ENCODE data around the gene ROBO4. TPM values are rescaled to one million over a fixed set of nuclear protein-coding genes. Genes with fewer than 3 reads are reported as not detected.
A peak's percentile ranks its signal among the peaks of the same experiment; 100 is the strongest.

ROBO4 gene
- total RNA-seq, 4 donors from 2014 or later, result 3.7 to 20.6 (median 5.4) TPM

- Histone ChIP-seq H3K36me3 (no peaks in the 10 kb centered on the region), H3K4me3 (no peak overlapping the region), H3K27me3 (no peaks in the 10 kb centered on the region), H3K9me3 (no peaks in the 10 kb centered on the region), H3K27ac (no peak overlapping the region), H3K4me1 (peaks cover 0 to 9% (median 3%) of the 10 kb centered on the region in 4 donors)
- no peak for TF ChIP-seq CTCF (IDR thresholded peaks at IDR 0.05)
- TF ChIP-seq POLR2A (IDR thresholded peaks at IDR 0.05), result no peak
- DNase-seq, result no peak
These were observed 25.2 kb upstream of the ROBO4 start for GRCh38 chr11:124922831-124923230.

- H3K4me3 ChIP-seq, result peak overlapping the region; percentile 31 to 50 (median 45)
- H3K4me1 ChIP-seq, result peaks cover 0 to 9% (median 3%) of the 10 kb centered on the region in 4 donors
These were observed 23.4 kb upstream of the ROBO4 start for GRCh38 chr11:124920870-124921609.

GRCh38 chr11:124920356-124920755 lies 22.7 kb upstream of the ROBO4 start:
- H3K4me3 ChIP-seq, result peak overlapping the region in 1 of 4 donors; percentile 50
- H3K4me1 ChIP-seq, result peaks cover 0 to 9% (median 3%) of the 10 kb centered on the region in 4 donors
- H3K27ac ChIP-seq, result no peak overlapping the region
- DNase-seq, result no peak
- no peaks in the 10 kb centered on the region for H3K27me3 ChIP-seq
- H3K9me3 ChIP-seq, result no peaks in the 10 kb centered on the region
- no peaks in the 10 kb centered on the region for H3K36me3 ChIP-seq
- TF ChIP-seq CTCF (IDR thresholded peaks at IDR 0.05) (no peak), POLR2A (IDR thresholded peaks at IDR 0.05) (no peak)

More at GRCh38 chr11:124920870-124921609, 23.4 kb upstream of the ROBO4 start:
- no peaks in the 10 kb centered on the region for H3K27me3 ChIP-seq
- peak overlapping the region in 1 of 4 donors; percentile 27 for H3K27ac ChIP-seq
- no peaks in the 10 kb centered on the region for H3K36me3 ChIP-seq
- no peaks in the 10 kb centered on the region for H3K9me3 ChIP-seq
- TF ChIP-seq POLR2A (IDR thresholded peaks at IDR 0.05) (no peak), CTCF (IDR thresholded peaks at IDR 0.05) (no peak)
- peak in 2 of 3 donors; percentile 49 to 80 for DNase-seq

- Histone ChIP-seq H3K4me3 (no peak overlapping the region), H3K36me3 (no peaks in the 10 kb centered on the region), H3K9me3 (no peaks in the 10 kb centered on the region), H3K27me3 (no peaks in the 10 kb centered on the region), H3K4me1 (peaks cover 0 to 9% (median 3%) of the 10 kb centered on the region in 4 donors), H3K27ac (no peak overlapping the region)
- no peak for TF ChIP-seq POLR2A (IDR thresholded peaks at IDR 0.05)
- no peak for TF ChIP-seq CTCF (IDR thresholded peaks at IDR 0.05)
- no peak for DNase-seq
These were observed 22.2 kb upstream of the ROBO4 start for GRCh38 chr11:124919898-124920297.

GRCh38 chr11:124918950-124919349 lies 21.3 kb upstream of the ROBO4 start, which contains the start of gene HEPN1:
TSS of gene HEPN1 (plus strand) at chr11:124919250.
- Histone ChIP-seq H3K27ac (no peak within 1 kb of the TSS), H3K27me3 (no peaks in the 10 kb centered on the region), H3K4me1 (peaks cover 0 to 9% (median 3%) of the 10 kb centered on the region in 4 donors), H3K36me3 (no peaks in the 10 kb centered on the region), H3K4me3 (no peak within 1 kb of the TSS), H3K9me3 (no peaks in the 10 kb centered on the region)
- DNase-seq, result no peak
- no peak for TF ChIP-seq CTCF (IDR thresholded peaks at IDR 0.05)
- TF ChIP-seq POLR2A (IDR thresholded peaks at IDR 0.05), result no peak

All from Peyer's patch (tissue), 4 donors.